ENCODE measurements around the gene TTC9B.

The TTC9B gene

DNA sequence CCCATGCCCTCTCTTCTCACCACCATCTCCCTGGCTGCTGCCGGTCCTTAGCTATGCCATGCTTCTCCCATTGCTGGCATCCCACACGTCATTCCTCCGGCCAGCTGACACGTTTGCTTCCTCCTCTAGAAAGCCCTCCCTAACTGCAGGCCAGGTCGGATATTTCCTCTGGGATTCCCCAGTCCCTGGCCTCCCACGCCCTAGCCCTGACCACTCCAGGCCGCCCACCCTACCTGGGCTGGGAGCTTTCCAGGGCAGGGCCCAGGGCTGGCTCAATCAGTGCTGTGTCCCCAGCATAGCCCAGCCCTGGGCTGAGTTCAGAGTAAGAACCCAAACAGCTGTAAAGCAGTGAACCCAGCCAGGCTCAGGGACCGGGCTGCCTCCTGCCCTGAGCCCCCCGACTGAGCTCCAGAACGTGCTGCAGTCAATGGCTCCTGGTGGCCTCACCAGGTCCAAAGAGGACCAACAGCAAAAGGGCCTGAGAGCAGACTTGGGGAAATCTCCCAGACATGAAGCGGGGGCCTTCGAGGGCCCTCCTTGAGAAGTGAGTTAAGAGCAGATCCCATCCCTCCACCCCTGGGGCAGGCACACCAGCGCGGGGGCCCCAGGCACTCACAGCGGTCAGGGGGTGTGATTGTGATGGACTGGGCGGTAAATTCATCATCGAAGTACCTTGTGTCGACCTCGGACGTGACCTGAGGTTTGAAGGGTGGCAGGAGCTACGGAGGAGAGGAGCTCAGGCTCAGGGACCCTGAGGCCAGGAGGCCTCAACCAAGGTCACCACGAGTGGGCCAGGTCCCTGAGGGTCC lies 16.4 kb upstream of the TTC9B start:
- no peaks in the 10 kb centered on the region for H3K27me3 ChIP-seq (replicated peaks; ENCODE audit: control insufficient read depth, insufficient read depth, low read length)
- peaks cover 30% of the 10 kb centered on the region for H3K36me3 ChIP-seq (ENCODE audit: control insufficient read depth, insufficient read depth, low read length)
- no peak for TF ChIP-seq CTCF (IDR thresholded peaks at IDR 0.05; ENCODE audit: insufficient read depth, low read length, poor library complexity, severe bottlenecking)
- DNase-seq (ENCODE audit: extremely low read depth, insufficient read length), result no peak
- H3K4me3 ChIP-seq (replicated peaks; ENCODE audit: low read depth, low read length), result no peak overlapping the region

- no peak overlapping the region for H3K4me3 ChIP-seq (replicated peaks; ENCODE audit: low read depth, low read length)
- no peak for TF ChIP-seq CTCF (IDR thresholded peaks at IDR 0.05; ENCODE audit: insufficient read depth, low read length, poor library complexity, severe bottlenecking)
- peaks cover 25% of the 10 kb centered on the region for H3K36me3 ChIP-seq (ENCODE audit: control insufficient read depth, insufficient read depth, low read length)
- no peak for DNase-seq (ENCODE audit: extremely low read depth, insufficient read length)
- H3K27me3 ChIP-seq (replicated peaks; ENCODE audit: control insufficient read depth, insufficient read depth, low read length), result no peaks in the 10 kb centered on the region
These were observed 15.7 kb upstream of the TTC9B start for GRCh38 chr19:40233811-40234389.

- no peak for DNase-seq (ENCODE audit: extremely low read depth, insufficient read length)
- Histone ChIP-seq H3K36me3 (ENCODE audit: control insufficient read depth, insufficient read depth, low read length) (peaks cover 24% of the 10 kb centered on the region), H3K4me3 (replicated peaks; ENCODE audit: low read depth, low read length) (no peak overlapping the region), H3K27me3 (replicated peaks; ENCODE audit: control insufficient read depth, insufficient read depth, low read length) (no peaks in the 10 kb centered on the region)
- TF ChIP-seq CTCF (IDR thresholded peaks at IDR 0.05; ENCODE audit: insufficient read depth, low read length, poor library complexity, severe bottlenecking), result no peak
These were observed 15.0 kb upstream of the TTC9B start for GRCh38 chr19:40232949-40233810.

DNA sequence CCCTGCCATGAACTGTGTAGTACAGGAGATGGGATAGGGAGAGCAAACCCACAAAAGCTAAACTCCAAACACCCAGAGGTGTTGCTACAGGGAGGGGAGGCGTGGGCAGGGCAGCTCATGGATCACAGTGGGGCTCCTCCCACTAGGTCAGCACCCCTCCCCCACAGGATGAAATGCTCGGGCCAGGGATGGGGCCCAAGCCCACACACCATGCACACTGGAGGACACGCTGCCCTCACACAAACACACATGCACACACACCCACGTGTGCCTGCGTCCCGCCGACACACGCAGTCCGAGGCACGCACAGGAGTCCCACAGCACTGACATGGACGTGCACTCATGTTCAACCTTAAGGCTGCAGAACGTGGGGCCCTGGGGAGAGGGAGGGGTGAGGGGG lies 14.3 kb upstream of the TTC9B start:
- no peaks in the 10 kb centered on the region for H3K27me3 ChIP-seq (replicated peaks; ENCODE audit: control insufficient read depth, insufficient read depth, low read length)
- no peak for DNase-seq (ENCODE audit: extremely low read depth, insufficient read length)
- no peak for TF ChIP-seq CTCF (IDR thresholded peaks at IDR 0.05; ENCODE audit: insufficient read depth, low read length, poor library complexity, severe bottlenecking)
- no peak overlapping the region for H3K4me3 ChIP-seq (replicated peaks; ENCODE audit: low read depth, low read length)
- H3K36me3 ChIP-seq (ENCODE audit: control insufficient read depth, insufficient read depth, low read length), result peaks cover 22% of the 10 kb centered on the region

GRCh38 chr19:40231544-40232424 lies 13.6 kb upstream of the TTC9B start:
- Histone ChIP-seq H3K27me3 (replicated peaks; ENCODE audit: control insufficient read depth, insufficient read depth, low read length) (no peaks in the 10 kb centered on the region), H3K36me3 (ENCODE audit: control insufficient read depth, insufficient read depth, low read length) (peaks cover 22% of the 10 kb centered on the region), H3K4me3 (replicated peaks; ENCODE audit: low read depth, low read length) (no peak overlapping the region)
- no peak for TF ChIP-seq CTCF (IDR thresholded peaks at IDR 0.05; ENCODE audit: insufficient read depth, low read length, poor library complexity, severe bottlenecking)
- no peak for DNase-seq (ENCODE audit: extremely low read depth, insufficient read length)

All from GM06990 (cell line).